Activated T-cell treated with anti-CD3 and anti-CD28 coated beads, Interleukin-2, amount 50 U/mL, for 72 hours (primary cell): ENCODE data around the gene GGNBP2. TPM values are rescaled to one million over a fixed set of nuclear protein-coding genes. Genes with fewer than 3 reads are reported as not detected.
"Not testable (repeated sequence)": the region's sequence is repeated elsewhere in the genome, so short reads cannot be mapped to it uniquely, and the experiment has no call there.

Source experiments
- ATAC-seq, 2 donors: fragments of 150-1000 bp; cut with Tn5 transposase; replicated peaks in 1 of 2; 2 replicates each; pipeline ENCODE4 v1.10.0; 2021; ENCODE audit warnings: moderate library complexity in 2 of 2, mild to moderate bottlenecking in 1 of 2
- DNase-seq, 2 donors: peaks; one replicate each; pipeline ENCODE4 v3.0.0; 2021 to 2022; ENCODE audit warnings: mixed read lengths in 1 of 2
- H3K27ac Mint-ChIP-seq: one replicate; pipeline ENCODE4 v1.8.0; 2022; ENCODE audit warnings: mild to moderate bottlenecking, moderate library complexity, mixed read lengths
- H3K27me3 Mint-ChIP-seq: one replicate; pipeline ENCODE4 v1.8.0; 2022; ENCODE audit warnings: low read depth, mixed read lengths
- H3K36me3 Mint-ChIP-seq, 2 donors: one replicate each; pipeline ENCODE4 v1.8.0; 2022; ENCODE audit warnings: mixed read lengths in 2 of 2, mild to moderate bottlenecking in 1 of 2; ENCODE audit not compliant: insufficient read depth in 2 of 2
- H3K4me1 Mint-ChIP-seq: one replicate; pipeline ENCODE4 v1.8.0; 2022; ENCODE audit warnings: low read depth, mixed read lengths
- H3K4me3 Mint-ChIP-seq, 2 donors: one replicate each; pipeline ENCODE4 v1.8.0; 2022; ENCODE audit warnings: mild to moderate bottlenecking in 2 of 2, mixed read lengths in 2 of 2, moderate library complexity in 2 of 2
- H3K9me3 Mint-ChIP-seq, 2 donors: one replicate each; pipeline ENCODE4 v1.8.0; 2022; ENCODE audit warnings: mixed read lengths in 2 of 2
- total RNA-seq, 2 donors: library from RNA; stranded (reverse); gene quantifications; one replicate each; pipeline ENCODE4 v1.2.3, GENCODE V29; 2022

The GGNBP2 gene
- total RNA-seq, 2 donors from 2014 or later = 156 to 173 TPM

GRCh38 chr17:36602030-36602748, 57.5 kb downstream of the GGNBP2 start:
- H3K4me3 Mint-ChIP-seq = peak overlapping the region; percentile 90 to 95

GRCh38 chr17:36602924-36603384, 58.2 kb downstream of the GGNBP2 start:
- H3K27ac Mint-ChIP-seq = peak overlapping the region; percentile 48
- H3K9me3 Mint-ChIP-seq = no peaks in the 10 kb centered on the region
- peak; percentile 66 to 71 for DNase-seq
- peak overlapping the region; percentile 90 to 95 for H3K4me3 Mint-ChIP-seq
- peaks cover 6 to 7% of the 10 kb centered on the region in 2 donors for H3K36me3 Mint-ChIP-seq
- H3K4me1 Mint-ChIP-seq = peaks cover 40% of the 10 kb centered on the region
- peak in 1 of 2 donors; percentile 20 for ATAC-seq
- H3K27me3 Mint-ChIP-seq = no peaks in the 10 kb centered on the region

More at GRCh38 chr17:36602030-36602748, 57.5 kb downstream of the GGNBP2 start:
- peak; percentile 22 to 26 for DNase-seq
- Mint-ChIP-seq H3K4me1 (peaks cover 36% of the 10 kb centered on the region), H3K9me3 (no peaks in the 10 kb centered on the region), H3K36me3 (peaks cover 4 to 7% of the 10 kb centered on the region in 2 donors), H3K27ac (peak overlapping the region; percentile 51), H3K27me3 (no peaks in the 10 kb centered on the region)
- ATAC-seq = peak; percentile 18 to 21

- H3K9me3 Mint-ChIP-seq, H3K36me3 Mint-ChIP-seq, ATAC-seq, H3K27me3 Mint-ChIP-seq, DNase-seq: not testable (repeated sequence)
- Mint-ChIP-seq H3K4me3 (peak overlapping the region in 1 of 2 donors; percentile 6), H3K27ac (peak overlapping the region; percentile 25), H3K4me1 (peaks cover 52% of the 10 kb centered on the region)
Observed at GRCh38 chr17:36605028-36605427, 60.3 kb downstream of the GGNBP2 start.

GRCh38 chr17:36608280-36608679, 63.6 kb downstream of the GGNBP2 start:
- ATAC-seq (no peak), DNase-seq (no peak)
- H3K36me3 Mint-ChIP-seq = peaks cover 7% of the 10 kb centered on the region in 2 donors
- peaks cover 41% of the 10 kb centered on the region for H3K4me1 Mint-ChIP-seq
- no peak overlapping the region for H3K27ac Mint-ChIP-seq
- H3K9me3 Mint-ChIP-seq = no peaks in the 10 kb centered on the region
- no peak overlapping the region for H3K4me3 Mint-ChIP-seq
- no peaks in the 10 kb centered on the region for H3K27me3 Mint-ChIP-seq

- no peak overlapping the region for H3K4me3 Mint-ChIP-seq
- peaks cover 6 to 7% of the 10 kb centered on the region in 2 donors for H3K36me3 Mint-ChIP-seq
- no peaks in the 10 kb centered on the region for H3K27me3 Mint-ChIP-seq
- no peak for DNase-seq
- H3K4me1 Mint-ChIP-seq = peaks cover 36% of the 10 kb centered on the region
- H3K9me3 Mint-ChIP-seq = no peaks in the 10 kb centered on the region
- H3K27ac Mint-ChIP-seq = no peak overlapping the region
- peak; percentile 19 to 41 for ATAC-seq
Observed at GRCh38 chr17:36608794-36609497, 64.2 kb downstream of the GGNBP2 start.

GRCh38 chr17:36609498-36609862, 64.8 kb downstream of the GGNBP2 start:
- Mint-ChIP-seq H3K4me1 (peaks cover 31% of the 10 kb centered on the region), H3K36me3 (peaks cover 3 to 4% of the 10 kb centered on the region in 2 donors), H3K9me3 (no peaks in the 10 kb centered on the region), H3K27ac (no peak overlapping the region), H3K27me3 (no peaks in the 10 kb centered on the region), H3K4me3 (no peak overlapping the region)
- DNase-seq (no peak), ATAC-seq (no peak)

- Mint-ChIP-seq H3K4me1 (peaks cover 23% of the 10 kb centered on the region), H3K9me3 (no peaks in the 10 kb centered on the region), H3K36me3 (peaks cover 3 to 4% of the 10 kb centered on the region in 2 donors), H3K27ac (peak overlapping the region; percentile 65), H3K27me3 (no peaks in the 10 kb centered on the region), H3K4me3 (no peak overlapping the region)
- ATAC-seq (no peak), DNase-seq (no peak)
Observed at GRCh38 chr17:36610474-36610873, 65.8 kb downstream of the GGNBP2 start.

- Mint-ChIP-seq H3K27me3 (no peaks in the 10 kb centered on the region), H3K4me1 (peaks cover 15% of the 10 kb centered on the region), H3K36me3 (peaks cover 0 to 3% of the 10 kb centered on the region in 2 donors), H3K27ac (no peak overlapping the region), H3K9me3 (no peaks in the 10 kb centered on the region), H3K4me3 (no peak overlapping the region)
- DNase-seq = no peak
- no peak for ATAC-seq
Observed at GRCh38 chr17:36611345-36612072, 66.8 kb downstream of the GGNBP2 start.

GRCh38 chr17:36612323-36612722, 67.6 kb downstream of the GGNBP2 start:
- H3K36me3 Mint-ChIP-seq = peaks cover 0 to 3% of the 10 kb centered on the region in 2 donors
- no peaks in the 10 kb centered on the region for H3K27me3 Mint-ChIP-seq
- DNase-seq (no peak), ATAC-seq (no peak)
- no peak overlapping the region for H3K4me3 Mint-ChIP-seq
- H3K27ac Mint-ChIP-seq = no peak overlapping the region
- H3K9me3 Mint-ChIP-seq = no peaks in the 10 kb centered on the region
- peaks cover 15% of the 10 kb centered on the region for H3K4me1 Mint-ChIP-seq

- H3K27ac Mint-ChIP-seq = no peak overlapping the region
- no peaks in the 10 kb centered on the region for H3K36me3 Mint-ChIP-seq
- H3K4me3 Mint-ChIP-seq = no peak overlapping the region
- ATAC-seq (no peak), DNase-seq (no peak)
- H3K9me3 Mint-ChIP-seq = no peaks in the 10 kb centered on the region
- peaks cover 10% of the 10 kb centered on the region for H3K4me1 Mint-ChIP-seq
- peaks cover 1% of the 10 kb centered on the region for H3K27me3 Mint-ChIP-seq
Observed at GRCh38 chr17:36613155-36613554, 68.4 kb downstream of the GGNBP2 start.

GRCh38 chr17:36614081-36614480, 69.4 kb downstream of the GGNBP2 start:
- DNase-seq (no peak), ATAC-seq (no peak)
- H3K4me3 Mint-ChIP-seq = no peak overlapping the region
- peaks cover under 1% of the 10 kb centered on the region for H3K4me1 Mint-ChIP-seq
- no peak overlapping the region for H3K27ac Mint-ChIP-seq
- no peaks in the 10 kb centered on the region for H3K36me3 Mint-ChIP-seq
- H3K27me3 Mint-ChIP-seq = peaks cover 6% of the 10 kb centered on the region
- H3K9me3 Mint-ChIP-seq = no peaks in the 10 kb centered on the region

GRCh38 chr17:36614933-36615332, 70.2 kb downstream of the GGNBP2 start:
- peaks cover 6% of the 10 kb centered on the region for H3K27me3 Mint-ChIP-seq
- ATAC-seq = no peak
- no peaks in the 10 kb centered on the region for H3K9me3 Mint-ChIP-seq

More at GRCh38 chr17:36614933-36615332, 70.2 kb downstream of the GGNBP2 start:
- Mint-ChIP-seq H3K36me3 (no peaks in the 10 kb centered on the region), H3K4me1 (no peaks in the 10 kb centered on the region), H3K4me3 (no peak overlapping the region), H3K27ac (no peak overlapping the region)
- DNase-seq = no peak
